ENCODE measurements around the gene KIRREL3. TPM values are rescaled to one million over a fixed set of nuclear protein-coding genes. Genes with fewer than 3 reads are reported as not detected.

Gene KIRREL3
- total RNA-seq, 1 donor from 2014 or later = 0.24 TPM

- ATAC-seq = peak; percentile 44
- intact Hi-C loops (cut with DNase I) = no loop called here
These were observed 548.1 kb downstream of the KIRREL3 start for GRCh38 chr11:126452241-126453101.

GRCh38 chr11:126451211-126451802 is 549.3 kb downstream of the KIRREL3 start:
- ATAC-seq (no peak), DNase-seq (ENCODE audit: missing footprints) (no peak)
- intact Hi-C loops (cut with DNase I) = no loop called here

More at GRCh38 chr11:126452241-126453101, 548.1 kb downstream of the KIRREL3 start:
- DNase-seq (ENCODE audit: missing footprints) = no peak

GRCh38 chr11:126450806-126451205 is 549.8 kb downstream of the KIRREL3 start:
- ATAC-seq = no peak
- DNase-seq (ENCODE audit: missing footprints) = no peak
- intact Hi-C loops (cut with DNase I) = no loop called here

GRCh38 chr11:126450198-126450597 is 550.4 kb downstream of the KIRREL3 start:
- intact Hi-C loops (cut with DNase I) = no loop called here
- no peak for ATAC-seq
- DNase-seq (ENCODE audit: missing footprints) = no peak

- DNase-seq (ENCODE audit: missing footprints) = no peak
- no peak for ATAC-seq
- intact Hi-C loops (cut with DNase I) = no loop called here
These were observed 554.0 kb downstream of the KIRREL3 start for GRCh38 chr11:126446581-126446980.

GRCh38 chr11:126444072-126444471 is 556.5 kb downstream of the KIRREL3 start:
- intact Hi-C loops (cut with DNase I) = loop anchor here (5.0 kb wide), 2 partner anchors 548 to 1048 kb away; no protein-coding TSS in a partner anchor
- ATAC-seq = no peak
- no peak for DNase-seq (ENCODE audit: missing footprints)

- intact Hi-C loops (cut with DNase I) = loop anchor here (5.0 kb wide), 2 partner anchors 549 to 1049 kb away; no protein-coding TSS in a partner anchor
- no peak for ATAC-seq
- DNase-seq (ENCODE audit: missing footprints) = no peak
These were observed 557.5 kb downstream of the KIRREL3 start for GRCh38 chr11:126443120-126443519.

GRCh38 chr11:126440792-126441514 is 559.6 kb downstream of the KIRREL3 start:
- DNase-seq (ENCODE audit: missing footprints) (peak; percentile 89), ATAC-seq (peak; percentile 62)
- intact Hi-C loops (cut with DNase I) = loop anchor here (1.0 to 5.0 kb wide), 5 partner anchors 39 to 1051 kb away; no protein-coding TSS in a partner anchor

- ATAC-seq (no peak), DNase-seq (ENCODE audit: missing footprints) (no peak)
- intact Hi-C loops (cut with DNase I) = loop anchor here (2.0 to 5.0 kb wide), 4 partner anchors 129 to 1052 kb away; no protein-coding TSS in a partner anchor
These were observed 560.3 kb downstream of the KIRREL3 start for GRCh38 chr11:126440276-126440675.

- intact Hi-C loops (cut with DNase I) = loop anchor here (5.0 to 10.0 kb wide), 2 partner anchors 91 to 234 kb away; no protein-coding TSS in a partner anchor
- DNase-seq (ENCODE audit: missing footprints) = no peak
- ATAC-seq = peak; percentile 27
These were observed 561.9 kb downstream of the KIRREL3 start for GRCh38 chr11:126438691-126439090.

- peak; percentile 81 for ATAC-seq
- peak; percentile 81 for DNase-seq (ENCODE audit: missing footprints)
- intact Hi-C loops (cut with DNase I) = loop anchor here (5.0 to 10.0 kb wide), 2 partner anchors 91 to 233 kb away; no protein-coding TSS in a partner anchor
These were observed 562.3 kb downstream of the KIRREL3 start for GRCh38 chr11:126438272-126438671.

GRCh38 chr11:126437731-126438130 is 562.8 kb downstream of the KIRREL3 start:
- intact Hi-C loops (cut with DNase I) = loop anchor here (5.0 to 10.0 kb wide), 2 partner anchors 90 to 233 kb away; no protein-coding TSS in a partner anchor
- ATAC-seq (no peak), DNase-seq (ENCODE audit: missing footprints) (no peak)

GRCh38 chr11:126436209-126436755 is 564.3 kb downstream of the KIRREL3 start:
- ATAC-seq (peak; percentile 38), DNase-seq (ENCODE audit: missing footprints) (no peak)
- intact Hi-C loops (cut with DNase I) = loop anchor here (5.0 to 10.0 kb wide), 2 partner anchors 89 to 231 kb away; no protein-coding TSS in a partner anchor

GRCh38 chr11:126434950-126435335 is 565.6 kb downstream of the KIRREL3 start:
- intact Hi-C loops (cut with DNase I) = loop anchor here (5.0 to 10.0 kb wide), 2 partner anchors 88 to 230 kb away; no protein-coding TSS in a partner anchor
- no peak for DNase-seq (ENCODE audit: missing footprints)

GRCh38 chr11:126433989-126434949 is 566.3 kb downstream of the KIRREL3 start:
- no peak for DNase-seq (ENCODE audit: missing footprints)
- no peak for ATAC-seq
- intact Hi-C loops (cut with DNase I) = loop anchor here (10.0 kb wide), 1 partner anchor 229 kb away; no protein-coding TSS in a partner anchor

More at GRCh38 chr11:126434950-126435335, 565.6 kb downstream of the KIRREL3 start:
- no peak for ATAC-seq

- DNase-seq (ENCODE audit: missing footprints) (no peak), ATAC-seq (no peak)
- intact Hi-C loops (cut with DNase I) = loop anchor here (10.0 kb wide), 1 partner anchor 229 kb away; no protein-coding TSS in a partner anchor
These were observed 567.2 kb downstream of the KIRREL3 start for GRCh38 chr11:126433244-126433846.

GRCh38 chr11:126432525-126432924 is 568.0 kb downstream of the KIRREL3 start:
- intact Hi-C loops (cut with DNase I) = loop anchor here (10.0 kb wide), 1 partner anchor 228 kb away; no protein-coding TSS in a partner anchor
- ATAC-seq = peak; percentile 18
- DNase-seq (ENCODE audit: missing footprints) = no peak
